ENCODE measurements around the gene BCL11B. TPM values are rescaled to one million over a fixed set of nuclear protein-coding genes. Genes with fewer than 3 reads are reported as not detected.

The BCL11B gene
- total RNA-seq, 4 donors from 2014 or later: 7.7 to 10.2 (median 10.0) TPM

DNA sequence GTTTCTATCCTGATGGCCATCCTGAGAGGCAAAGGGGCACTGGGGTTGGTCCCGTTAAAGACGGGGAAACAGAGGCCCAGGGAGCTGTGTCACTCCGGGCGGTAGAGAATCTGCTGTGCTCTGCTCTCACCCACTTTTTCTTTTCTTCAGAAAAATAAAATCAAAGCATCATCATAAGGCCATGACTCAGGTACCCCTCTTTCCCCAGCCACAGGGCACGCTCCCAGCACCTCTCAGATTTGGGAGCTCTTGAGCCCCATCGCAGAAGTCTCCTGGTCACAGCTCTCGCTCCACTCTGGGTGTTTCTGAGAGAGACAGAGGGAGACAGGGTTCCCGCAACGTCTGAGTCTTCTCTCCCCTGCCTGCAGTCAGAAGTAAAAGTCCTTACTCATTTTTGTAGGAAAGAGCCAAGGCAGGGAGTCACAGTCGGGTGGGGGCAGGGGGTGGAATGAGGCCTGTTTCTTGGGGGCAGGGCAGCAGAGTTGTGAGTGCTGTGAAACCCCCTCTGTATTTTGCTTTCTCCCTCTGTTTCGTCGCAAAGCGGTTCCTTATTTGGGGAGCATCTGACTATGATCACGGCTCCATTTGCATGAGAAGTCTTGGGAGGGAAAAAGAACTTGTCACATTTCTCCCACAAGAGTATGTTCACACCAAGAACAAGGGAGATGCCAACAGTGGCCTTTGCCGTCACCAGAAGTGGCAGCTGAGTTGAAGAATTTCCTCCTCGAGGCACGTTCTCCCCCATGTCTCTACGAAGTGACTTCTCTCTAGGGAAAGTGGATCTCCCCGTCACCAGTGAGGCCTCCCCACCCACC is 139.0 kb downstream of the BCL11B start:
- DNase-seq: peak in 1 of 3 donors; percentile 26
- Histone ChIP-seq H3K36me3 (no peaks in the 10 kb centered on the region), H3K27me3 (no peaks in the 10 kb centered on the region)

GRCh38 chr14:99131632-99132271 is 140.2 kb downstream of the BCL11B start:
- Histone ChIP-seq H3K27me3 (no peaks in the 10 kb centered on the region), H3K4me1 (no peaks in the 10 kb centered on the region), H3K36me3 (no peaks in the 10 kb centered on the region), H3K27ac (no peak overlapping the region), H3K9me3 (no peaks in the 10 kb centered on the region), H3K4me3 (no peak overlapping the region)
- DNase-seq: peak in 1 of 3 donors; percentile 34
- TF ChIP-seq, protein P1, sequence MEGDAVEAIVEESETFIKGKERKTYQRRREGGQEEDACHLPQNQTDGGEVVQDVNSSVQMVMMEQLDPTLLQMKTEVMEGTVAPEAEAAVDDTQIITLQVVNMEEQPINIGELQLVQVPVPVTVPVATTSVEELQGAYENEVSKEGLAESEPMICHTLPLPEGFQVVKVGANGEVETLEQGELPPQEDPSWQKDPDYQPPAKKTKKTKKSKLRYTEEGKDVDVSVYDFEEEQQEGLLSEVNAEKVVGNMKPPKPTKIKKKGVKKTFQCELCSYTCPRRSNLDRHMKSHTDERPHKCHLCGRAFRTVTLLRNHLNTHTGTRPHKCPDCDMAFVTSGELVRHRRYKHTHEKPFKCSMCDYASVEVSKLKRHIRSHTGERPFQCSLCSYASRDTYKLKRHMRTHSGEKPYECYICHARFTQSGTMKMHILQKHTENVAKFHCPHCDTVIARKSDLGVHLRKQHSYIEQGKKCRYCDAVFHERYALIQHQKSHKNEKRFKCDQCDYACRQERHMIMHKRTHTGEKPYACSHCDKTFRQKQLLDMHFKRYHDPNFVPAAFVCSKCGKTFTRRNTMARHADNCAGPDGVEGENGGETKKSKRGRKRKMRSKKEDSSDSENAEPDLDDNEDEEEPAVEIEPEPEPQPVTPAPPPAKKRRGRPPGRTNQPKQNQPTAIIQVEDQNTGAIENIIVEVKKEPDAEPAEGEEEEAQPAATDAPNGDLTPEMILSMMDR (IDR thresholded peaks at IDR 0.05): no peak
- TF ChIP-seq POLR2A (IDR thresholded peaks at IDR 0.05): no peak

More for the DNA sequence above, 139.0 kb downstream of the BCL11B start:
- no peak overlapping the region for H3K4me3 ChIP-seq
- no peak overlapping the region for H3K27ac ChIP-seq
- H3K9me3 ChIP-seq: no peaks in the 10 kb centered on the region
- TF ChIP-seq POLR2A (IDR thresholded peaks at IDR 0.05): no peak
- TF ChIP-seq, protein P1 (IDR thresholded peaks at IDR 0.05): no peak
- no peaks in the 10 kb centered on the region for H3K4me1 ChIP-seq

DNA sequence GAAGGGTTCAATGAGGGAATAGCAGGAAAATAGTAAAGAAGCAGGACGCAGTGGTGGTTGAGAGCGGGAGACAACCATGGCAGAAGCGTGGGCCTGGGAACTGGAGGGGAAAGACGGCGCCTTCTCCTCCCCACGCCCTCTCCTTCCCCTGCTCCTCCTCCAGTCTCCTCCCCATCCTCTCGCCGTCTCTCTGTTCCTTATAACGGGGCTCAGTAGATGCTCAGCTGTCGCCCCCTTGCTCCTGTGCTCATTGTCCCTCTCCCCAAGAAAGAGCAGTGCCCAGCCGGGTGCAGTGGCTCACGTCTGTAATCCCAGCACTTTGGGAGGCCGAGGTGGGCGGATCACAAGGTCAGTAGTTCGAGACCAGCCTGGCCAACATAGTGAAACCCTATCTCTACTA is 142.0 kb downstream of the BCL11B start:
- DNase-seq: peak in 1 of 3 donors; percentile 17
- Histone ChIP-seq H3K27ac (no peak overlapping the region), H3K36me3 (no peaks in the 10 kb centered on the region), H3K9me3 (no peaks in the 10 kb centered on the region), H3K27me3 (no peaks in the 10 kb centered on the region), H3K4me1 (no peaks in the 10 kb centered on the region), H3K4me3 (no peak overlapping the region)
- TF ChIP-seq POLR2A (IDR thresholded peaks at IDR 0.05): no peak
- TF ChIP-seq, protein P1 (IDR thresholded peaks at IDR 0.05): no peak

- H3K36me3 ChIP-seq: no peaks in the 10 kb centered on the region
- H3K27me3 ChIP-seq: no peaks in the 10 kb centered on the region
- H3K4me1 ChIP-seq: no peaks in the 10 kb centered on the region
- H3K9me3 ChIP-seq: no peaks in the 10 kb centered on the region
- no peak overlapping the region for H3K27ac ChIP-seq
- TF ChIP-seq, protein P1 (IDR thresholded peaks at IDR 0.05): no peak
- TF ChIP-seq POLR2A (IDR thresholded peaks at IDR 0.05): no peak
- no peak overlapping the region for H3K4me3 ChIP-seq
- DNase-seq: peak in 1 of 3 donors; percentile 26
Observed at GRCh38 chr14:99129211-99129696, 142.7 kb downstream of the BCL11B start.

DNA sequence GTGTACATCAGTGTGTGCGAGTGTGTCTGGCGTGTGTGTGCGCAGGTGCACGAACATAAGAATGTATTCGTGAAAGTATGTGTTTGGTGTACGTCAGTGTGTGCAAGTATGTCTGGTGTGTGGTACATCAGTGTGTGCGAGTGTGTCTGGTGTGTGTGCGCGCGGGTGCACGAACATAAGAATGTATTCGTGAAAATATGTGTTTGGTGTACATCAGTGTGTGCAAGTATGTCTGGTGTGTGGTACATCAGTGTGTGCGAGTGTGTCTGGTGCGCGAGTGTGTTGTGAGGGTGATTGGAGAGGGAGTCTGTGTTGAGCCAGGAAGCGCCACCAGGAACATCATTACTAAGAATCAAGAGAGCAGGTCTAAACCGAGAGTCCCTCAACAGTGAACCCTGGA is 143.8 kb downstream of the BCL11B start:
- Histone ChIP-seq H3K27me3 (no peaks in the 10 kb centered on the region), H3K27ac (no peak overlapping the region), H3K4me1 (no peaks in the 10 kb centered on the region), H3K36me3 (no peaks in the 10 kb centered on the region), H3K4me3 (no peak overlapping the region), H3K9me3 (no peaks in the 10 kb centered on the region)
- TF ChIP-seq POLR2A (IDR thresholded peaks at IDR 0.05): no peak
- TF ChIP-seq, protein P1 (IDR thresholded peaks at IDR 0.05): no peak
- DNase-seq: peak in 1 of 3 donors; percentile 15

Measured in Peyer's patch (tissue), 4 donors.